Fibroblast of skin of left biceps (primary cell): Measurements from ENCODE around the gene ZNF862.

ENCODE experiments used
- DNase-seq, 2 experiments: peaks; one replicate each; pipeline ENCODE4 v3.0.0-alpha.2; 2013; ENCODE audit warnings: low read depth in 2 of 2

The ZNF862 gene

GRCh38 chr7:149845257-149845980 lies 7.2 kb downstream of the ZNF862 start:
- DNase-seq = no peak

DNA sequence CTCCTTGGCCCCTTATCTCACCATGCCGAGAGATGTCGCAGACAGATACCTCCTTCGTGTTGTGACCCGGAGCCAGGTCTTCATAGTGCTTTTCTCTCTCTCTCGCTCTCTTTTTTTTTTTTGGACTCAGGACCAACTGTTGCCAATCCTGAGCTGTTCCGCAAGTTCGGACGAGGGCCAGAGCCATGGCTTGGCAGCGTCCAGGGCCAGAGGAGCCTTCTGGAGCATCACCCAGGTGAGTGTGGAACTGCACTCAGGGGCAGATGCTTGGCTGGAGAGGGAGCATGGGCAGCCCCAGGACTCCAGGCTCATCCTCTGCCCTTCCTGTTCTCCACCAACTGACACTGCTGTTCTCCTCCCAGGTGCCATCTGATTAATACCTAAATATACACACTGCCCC lies 7.8 kb downstream of the ZNF862 start:
- no peak for DNase-seq

DNA sequence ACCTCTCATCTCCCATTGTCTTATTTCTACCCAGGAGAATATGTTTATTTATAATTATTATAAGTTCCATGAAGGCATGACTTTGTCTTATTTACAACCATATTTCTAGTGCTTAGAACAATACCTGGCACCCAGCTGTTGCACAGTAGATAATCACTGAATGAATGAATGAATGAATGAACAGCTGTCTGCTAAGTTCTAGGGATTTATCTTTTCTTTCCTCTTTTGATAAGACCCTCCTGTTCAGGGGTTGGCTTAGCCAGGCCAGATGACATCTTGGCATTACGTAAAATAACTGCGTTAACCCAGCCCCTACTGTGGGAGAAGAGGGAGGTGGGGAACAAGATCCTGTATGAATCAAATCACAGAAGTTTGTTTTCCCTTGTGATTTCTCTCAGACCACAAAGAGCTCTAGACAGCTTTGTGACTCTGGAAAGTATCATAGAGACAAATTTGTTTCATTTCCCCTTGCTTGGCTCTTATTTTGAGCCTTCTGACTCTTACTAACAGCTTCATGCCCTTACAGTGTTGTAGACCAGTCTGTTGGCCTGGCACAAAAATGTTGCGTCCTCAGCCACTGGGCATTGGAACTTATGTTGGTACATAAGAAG lies 8.4 kb downstream of the ZNF862 start:
- no peak for DNase-seq

DNA sequence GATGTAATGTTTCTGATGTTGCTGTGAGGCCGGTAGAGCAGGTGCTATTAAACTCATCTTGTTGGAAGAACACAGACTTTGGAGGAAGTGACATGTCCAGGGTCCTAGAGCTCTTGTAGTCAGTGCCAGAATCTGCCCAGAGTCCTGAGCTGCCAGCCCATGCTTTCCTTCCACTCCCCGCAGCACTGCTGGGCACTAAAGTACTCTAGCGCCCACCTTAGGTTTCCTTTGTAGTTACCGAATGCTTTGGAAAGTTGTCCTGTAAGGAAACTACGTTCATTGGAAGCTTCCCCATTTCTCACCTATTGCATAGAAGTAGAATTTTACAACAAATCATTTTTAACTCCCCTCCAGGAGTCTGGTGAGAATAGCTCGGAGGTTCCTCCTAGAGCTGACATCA lies 11.0 kb downstream of the ZNF862 start:
- DNase-seq = no peak

DNA sequence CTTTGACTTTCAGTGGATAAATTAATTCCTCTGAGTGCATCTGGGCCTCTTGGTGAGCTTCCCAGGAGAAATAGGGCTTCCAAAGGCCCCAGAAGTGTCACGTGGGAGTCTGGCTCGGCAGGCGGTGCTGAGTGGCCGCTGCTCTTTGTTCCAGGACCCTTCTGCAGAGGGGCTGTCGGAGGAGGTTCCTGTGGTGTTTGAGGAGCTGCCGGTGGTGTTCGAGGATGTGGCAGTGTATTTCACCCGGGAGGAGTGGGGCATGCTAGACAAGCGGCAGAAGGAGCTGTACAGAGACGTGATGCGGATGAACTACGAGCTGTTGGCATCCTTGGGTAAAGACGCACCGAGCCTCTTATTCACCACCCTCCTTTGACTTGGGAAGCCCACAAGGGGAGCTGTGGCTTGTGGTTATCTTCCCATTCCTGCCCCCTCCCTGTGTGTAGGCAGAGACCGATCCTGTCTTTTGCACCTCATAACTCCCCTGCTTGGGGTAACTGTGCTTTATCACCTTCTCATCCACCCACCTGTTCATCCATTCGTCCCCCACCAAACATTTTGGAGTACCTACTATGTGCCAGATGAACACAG lies 11.9 kb downstream of the ZNF862 start:
- DNase-seq = no peak

DNA sequence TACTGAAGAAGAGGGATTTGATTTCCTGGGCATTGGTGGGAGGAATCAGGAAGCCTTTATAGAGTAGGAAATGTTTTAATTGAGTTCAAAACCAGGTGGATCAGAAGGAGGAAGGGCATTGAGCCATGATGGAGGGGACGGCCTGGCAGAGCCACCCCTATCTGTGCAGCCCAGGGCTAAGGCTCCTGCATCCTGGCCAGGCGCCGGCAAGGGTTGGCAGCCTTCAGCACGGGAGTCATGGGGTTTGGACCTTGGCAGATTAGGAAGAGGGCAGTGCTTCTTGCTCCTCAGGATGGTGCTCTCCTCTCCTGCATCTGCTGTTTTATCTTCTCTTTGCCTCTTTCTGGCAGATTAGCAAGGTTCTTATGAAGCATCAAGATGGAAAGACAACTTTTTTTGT lies 12.5 kb downstream of the ZNF862 start:
- DNase-seq = no peak

GRCh38 chr7:149851449-149851848 lies 13.3 kb downstream of the ZNF862 start:
- no peak for DNase-seq

DNA sequence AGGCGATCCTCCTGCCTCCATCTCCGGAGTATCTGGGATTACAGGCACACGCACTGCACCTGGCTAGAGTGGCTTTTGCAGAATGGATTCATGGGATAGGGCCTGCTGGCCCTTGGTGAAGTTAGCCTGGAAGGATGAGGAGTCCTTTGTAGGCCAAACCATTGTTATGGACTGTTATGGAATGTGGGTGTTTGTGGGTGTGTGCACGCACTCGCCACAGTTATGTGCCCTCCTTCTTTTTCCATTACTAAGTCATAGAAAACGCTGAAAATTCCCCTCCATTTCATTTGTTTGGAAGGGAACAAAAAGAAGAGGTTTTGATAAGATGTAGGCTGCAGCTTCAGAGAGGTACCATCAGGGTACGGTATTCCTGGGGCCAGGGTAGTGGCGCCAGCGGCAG lies 15.0 kb downstream of the ZNF862 start:
- no peak for DNase-seq

- no peak for DNase-seq
Measured at GRCh38 chr7:149854611-149855360, 16.6 kb downstream of the ZNF862 start.

GRCh38 chr7:149855361-149856305 lies 17.5 kb downstream of the ZNF862 start:
- peak; percentile 91 to 92 for DNase-seq

DNA sequence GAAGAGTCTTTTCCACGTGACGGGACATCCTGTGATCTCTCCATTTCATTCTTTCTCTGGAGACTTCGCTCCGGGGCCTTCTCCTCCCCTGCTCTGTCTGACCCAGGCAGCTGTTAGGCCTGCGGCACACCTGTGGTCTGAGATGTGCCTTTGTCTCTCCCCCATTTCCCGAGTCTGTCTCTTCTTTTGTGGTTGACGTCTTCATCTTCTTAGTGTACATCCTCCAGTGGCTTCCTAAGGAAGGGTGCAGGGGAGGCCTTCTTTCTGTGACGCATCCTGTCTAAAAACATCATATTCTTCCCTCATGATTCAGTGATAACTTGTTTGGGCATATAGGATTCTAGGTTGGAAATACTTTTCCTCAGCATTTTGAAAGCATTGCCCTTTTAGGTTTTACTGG lies 18.4 kb downstream of the ZNF862 start:
- DNase-seq = no peak

- no peak for DNase-seq
Measured at GRCh38 chr7:149859369-149859768, 21.2 kb downstream of the ZNF862 start.

GRCh38 chr7:149859876-149860275 lies 21.7 kb downstream of the ZNF862 start:
- DNase-seq = no peak

GRCh38 chr7:149860821-149861727 lies 22.9 kb downstream of the ZNF862 start:
- DNase-seq = no peak

- no peak for DNase-seq
Measured at GRCh38 chr7:149861728-149862045, 23.5 kb downstream of the ZNF862 start.

DNA sequence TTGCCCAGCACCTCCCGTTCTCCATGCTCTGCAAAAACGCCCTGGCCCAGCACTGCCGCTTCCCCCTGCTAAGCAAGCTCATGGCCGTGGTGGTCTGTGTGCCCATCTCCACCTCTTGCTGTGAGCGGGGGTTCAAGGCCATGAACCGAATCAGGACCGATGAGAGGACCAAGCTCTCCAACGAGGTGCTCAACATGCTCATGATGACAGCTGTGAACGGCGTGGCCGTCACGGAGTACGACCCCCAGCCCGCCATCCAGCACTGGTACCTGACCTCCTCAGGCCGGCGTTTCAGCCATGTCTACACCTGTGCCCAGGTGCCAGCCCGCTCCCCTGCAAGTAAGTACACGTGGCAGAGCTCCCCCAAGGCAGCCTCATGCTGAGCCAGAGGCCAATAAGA lies 24.0 kb downstream of the ZNF862 start:
- DNase-seq = no peak

GRCh38 chr7:149863500-149863899 lies 25.3 kb downstream of the ZNF862 start:
- DNase-seq = no peak

- DNase-seq = no peak
Measured at GRCh38 chr7:149864023-149864422, 25.8 kb downstream of the ZNF862 start.

DNA sequence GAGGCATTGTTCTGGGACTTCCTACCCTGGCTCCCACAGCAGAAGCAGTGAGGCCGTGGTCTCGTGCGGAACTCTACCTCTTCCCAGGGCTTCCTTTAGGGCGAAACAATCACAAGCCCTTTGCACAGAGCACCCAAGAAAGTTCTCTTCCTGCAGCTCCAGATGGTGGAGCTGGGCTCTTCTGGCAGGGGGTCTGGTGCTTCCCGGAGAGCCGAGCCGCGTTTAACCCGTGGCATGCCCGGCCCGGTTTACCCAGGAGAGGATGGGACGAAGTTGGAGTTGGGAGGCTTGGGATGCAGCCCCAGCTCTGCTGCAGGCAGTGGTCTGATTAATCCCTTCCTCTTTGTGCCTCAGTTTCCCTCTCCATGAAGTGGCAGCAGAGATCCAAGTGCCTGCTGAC lies 26.6 kb downstream of the ZNF862 start:
- DNase-seq = no peak

- DNase-seq = no peak
Measured at GRCh38 chr7:149865437-149865836, 27.3 kb downstream of the ZNF862 start.
